Gastrocnemius medialis (tissue), 4 donors: ENCODE measurements around the gene RCAN3.

Source experiments
- CTCF ChIP-seq, 5 experiments: fragments of 450-650 bp in 3 of 5; fragments of 200-600 bp in 2 of 5; sonication (generic) in 2 of 5; IDR thresholded peaks in 4 of 5; conservative IDR thresholded peaks in 1 of 5; 1 replicate in 4 of 5; 2 replicates in 1 of 5; pipeline ENCODE4 v1.5.1; 2016 to 2019; ENCODE audit warnings: antibody characterized with exemption in 5 of 5, mild to moderate bottlenecking in 3 of 5, moderate library complexity in 3 of 5
- POLR2A ChIP-seq, 2 donors: fragments of 450-650 bp; IDR thresholded peaks; one replicate each; pipeline ENCODE4 v1.6.1; 2017; ENCODE audit warnings: antibody characterized with exemption in 2 of 2, mild to moderate bottlenecking in 2 of 2, moderate library complexity in 2 of 2

DNA sequence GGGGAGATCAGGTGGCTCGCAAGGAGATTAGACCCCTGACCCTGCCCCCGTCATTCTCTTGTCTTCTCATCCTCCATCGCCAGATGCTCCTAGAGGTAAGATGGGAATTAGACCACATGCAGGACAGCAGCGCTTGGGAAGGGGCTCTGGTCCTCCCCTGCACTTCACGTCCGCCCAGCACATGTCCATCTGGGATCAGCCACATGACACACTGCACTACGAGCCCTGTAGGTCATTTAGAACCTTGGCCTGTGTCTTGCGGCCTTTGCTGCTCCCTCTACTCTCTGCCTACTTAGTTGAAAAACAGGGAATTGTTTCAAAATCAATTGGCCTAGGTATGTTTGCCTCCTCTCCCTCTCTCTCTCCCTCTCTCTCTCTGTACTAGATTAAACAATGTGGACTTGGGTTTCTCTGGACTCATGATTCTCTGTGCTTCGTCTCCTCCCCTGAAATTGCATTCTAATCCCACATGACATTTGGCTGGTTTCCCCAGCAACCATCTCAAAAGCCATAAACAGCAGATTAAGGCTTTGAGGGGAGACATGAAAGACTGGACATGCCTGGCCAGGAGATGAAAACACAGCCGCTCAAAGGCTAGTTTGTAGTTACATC is 49.4 kb downstream of the RCAN3 start:
- TF ChIP-seq CTCF (IDR thresholded peaks at IDR 0.05 in 4 of 5, conservative IDR thresholded peaks at IDR 0.05 in 1 of 5) = no peak
- TF ChIP-seq POLR2A (IDR thresholded peaks at IDR 0.05) = no peak
